Liver (tissue), 9 donors: ENCODE data around the gene FKBP5. TPM values are rescaled to one million over a fixed set of nuclear protein-coding genes. Genes with fewer than 3 reads are reported as not detected.

Experiments used
- DNase-seq: peaks from one replicate; pipeline ENCODE4 v3.0.0-alpha.2; 2017; ENCODE audit warnings: low spot score
- H3K27ac ChIP-seq, 2 donors: one replicate each; pipeline ENCODE4 v1.7.0; 2013; ENCODE audit warnings: inconsistent platforms in 2 of 2, low read length in 2 of 2, control low read depth in 1 of 2, low read depth in 1 of 2, mild to moderate bottlenecking in 1 of 2
- H3K27me3 ChIP-seq, 4 donors: one replicate each; pipeline versions ENCODE4 v1.6.1 to v1.7.0; 2013; ENCODE audit warnings: low read length in 3 of 4, inconsistent platforms in 1 of 4, mild to moderate bottlenecking in 1 of 4, moderate library complexity in 1 of 4; ENCODE audit not compliant: control insufficient read depth in 4 of 4, insufficient read depth in 4 of 4
- H3K36me3 ChIP-seq, 4 donors: one replicate each; pipeline versions ENCODE4 v1.6.1 to v1.7.0; 2013; ENCODE audit warnings: low read length in 3 of 4, mild to moderate bottlenecking in 3 of 4, low read depth in 1 of 4, moderate library complexity in 1 of 4; ENCODE audit not compliant: control insufficient read depth in 4 of 4, insufficient read depth in 3 of 4
- H3K4me1 ChIP-seq, 4 donors: one replicate each; pipeline versions ENCODE4 v1.6.1 to v1.7.0; 2013; ENCODE audit warnings: low read length in 3 of 4, mild to moderate bottlenecking in 3 of 4, moderate library complexity in 1 of 4; ENCODE audit not compliant: control insufficient read depth in 4 of 4, insufficient read depth in 4 of 4
- H3K4me3 ChIP-seq, 3 donors: one replicate each; pipeline versions ENCODE4 v1.6.1 to v1.7.0; 2013; ENCODE audit warnings: low read length in 3 of 3, control low read depth in 1 of 3, low read depth in 1 of 3, mild to moderate bottlenecking in 1 of 3
- H3K9ac ChIP-seq, 2 donors: one replicate each; pipeline ENCODE4 v1.7.0; 2013; ENCODE audit warnings: low read length in 2 of 2, mild to moderate bottlenecking in 2 of 2, moderate library complexity in 2 of 2, control low read depth in 1 of 2, low read depth in 1 of 2
- H3K9me3 ChIP-seq, 4 donors: one replicate each; pipeline versions ENCODE4 v1.6.1 to v1.7.0; 2013; ENCODE audit warnings: low read length in 3 of 4; ENCODE audit not compliant: control insufficient read depth in 4 of 4
- ATF3 ChIP-seq: IDR thresholded peaks from 2 replicates; pipeline ENCODE4 v1.6.1; 2016; ENCODE audit warnings: antibody characterized with exemption
- CTCF ChIP-seq: fragments of 150-350 bp; IDR thresholded peaks from 2 replicates; pipeline ENCODE4 v1.5.1; 2017; ENCODE audit warnings: improper control_type of control experiment, low read depth, low read length; ENCODE audit not compliant: missing input control
- EGR1 ChIP-seq, 2 donors: IDR thresholded peaks; 2 replicates each; pipeline ENCODE4 v1.6.1; 2016 to 2018; ENCODE audit warnings: antibody characterized with exemption in 2 of 2, low read depth in 2 of 2
- FOXA2 ChIP-seq: IDR thresholded peaks from 2 replicates; pipeline ENCODE4 v1.6.1; 2016; ENCODE audit warnings: antibody characterized with exemption
- GABPA ChIP-seq, 2 donors: IDR thresholded peaks in 1 of 2; conservative IDR thresholded peaks in 1 of 2; 2 replicates each; pipeline ENCODE4 v1.6.1; 2016; ENCODE audit warnings: antibody characterized with exemption in 2 of 2, mild to moderate bottlenecking in 1 of 2, moderate library complexity in 1 of 2
- HNF4A ChIP-seq, 2 donors: conservative IDR thresholded peaks; 2 replicates each; pipeline ENCODE4 v1.6.1; 2016; ENCODE audit warnings: antibody characterized with exemption in 2 of 2, mild to moderate bottlenecking in 2 of 2
- JUND ChIP-seq, 2 donors: IDR thresholded peaks; 2 replicates each; pipeline ENCODE4 v1.6.1; 2016; ENCODE audit warnings: antibody characterized with exemption in 2 of 2
- MAX ChIP-seq: IDR thresholded peaks from 2 replicates; pipeline ENCODE4 v1.6.1; 2016; ENCODE audit warnings: antibody characterized with exemption
- NR2F2 ChIP-seq: IDR thresholded peaks from 2 replicates; pipeline ENCODE4 v1.6.1; 2016; ENCODE audit warnings: antibody characterized with exemption
- RAD21 ChIP-seq, 2 donors: IDR thresholded peaks; 2 replicates each; pipeline ENCODE4 v1.6.1; 2016; ENCODE audit warnings: antibody characterized with exemption in 2 of 2, mild to moderate bottlenecking in 2 of 2
- RXRA ChIP-seq, 2 donors: IDR thresholded peaks; 2 replicates each; pipeline ENCODE4 v1.6.1; 2017 to 2018; ENCODE audit warnings: antibody characterized with exemption in 2 of 2, mild to moderate bottlenecking in 1 of 2
- SP1 ChIP-seq: IDR thresholded peaks from 2 replicates; pipeline ENCODE4 v1.6.1; 2018; ENCODE audit warnings: antibody characterized with exemption, mild to moderate bottlenecking
- TAF1 ChIP-seq: conservative IDR thresholded peaks from 2 replicates; pipeline ENCODE4 v1.6.1; 2016; ENCODE audit warnings: antibody characterized with exemption, mild to moderate bottlenecking
- YY1 ChIP-seq: IDR thresholded peaks from 2 replicates; pipeline ENCODE4 v1.6.1; 2016; ENCODE audit warnings: antibody characterized with exemption, mild to moderate bottlenecking
- ZBTB33 ChIP-seq: IDR thresholded peaks from 2 replicates; pipeline ENCODE4 v1.6.1; 2016; ENCODE audit warnings: antibody characterized with exemption
- WGBS: extraction: QIAGEN DNeasy Blood & Tissue Kit; methylation state at CpG from one replicate; pipeline ENCODE4 v1.1.7; 2013; 5-methylcytosine and 5-hydroxymethylcytosine counted together
- polyA plus RNA-seq, 2 donors: library from polyadenylated mRNA; stranded (reverse) in 1 of 2; unstranded in 1 of 2; fragments of 200-250 nt in 1 of 2; fragments of >200 nt in 1 of 2; fragmentation: Nextera tagmentation in 1 of 2; extraction: Ambion mirVana in 1 of 2; gene quantifications; one replicate each; pipeline versions ENCODE4 v1.2.1 to v1.2.3, GENCODE V29; 2013 to 2015
- total RNA-seq, 2 donors: library from RNA; depleted of rRNA; stranded (reverse); fragments of >200 nt; gene quantifications; one replicate each; pipeline ENCODE4 v1.2.3, GENCODE V29; 2014
- donor health status: healthy.
- donor health status: healthy.
- donor health status: healthy.
- donor health status: healthy.
- donor health status: healthy.

Gene FKBP5
- total and polyA plus RNA-seq, 4 donors, result 10.3 to 132 (median 63.7) TPM

- Histone ChIP-seq H3K27me3 (no peaks in the 10 kb centered on the region), H3K36me3 (peaks cover 14 to 66% (median 49%) of the 10 kb centered on the region in 4 donors), H3K4me1 (peaks cover 0 to 3% (median 0%) of the 10 kb centered on the region in 4 donors), H3K9ac (no peak overlapping the region), H3K4me3 (no peak overlapping the region), H3K9me3 (no peaks in the 10 kb centered on the region), H3K27ac (no peak overlapping the region)
- 97% methylated on average over 3 of the region's 3 CpGs for WGBS
- no peak for DNase-seq
- TF ChIP-seq RXRA (IDR thresholded peaks at IDR 0.05), result no peak
- no peak for TF ChIP-seq HNF4A (conservative IDR thresholded peaks at IDR 0.05)
- no peak for TF ChIP-seq EGR1 (IDR thresholded peaks at IDR 0.05; ENCODE audit: low read depth in 2 of 2)
- no peak for TF ChIP-seq YY1
- TF ChIP-seq TAF1, result no peak
- TF ChIP-seq NR2F2, result no peak
- TF ChIP-seq CTCF, result no peak
- TF ChIP-seq ATF3, result no peak
- TF ChIP-seq ZBTB33, result no peak
- TF ChIP-seq RAD21 (IDR thresholded peaks at IDR 0.05), result no peak
These were observed 50.0 kb downstream of the FKBP5 start for GRCh38 chr6:35638679-35639078.

- 97% methylated on average over 1 of the region's 1 CpG for WGBS
- Histone ChIP-seq H3K27me3 (no peaks in the 10 kb centered on the region), H3K9ac (no peak overlapping the region), H3K9me3 (no peaks in the 10 kb centered on the region), H3K4me3 (no peak overlapping the region), H3K27ac (no peak overlapping the region), H3K36me3 (peaks cover 16 to 61% (median 51%) of the 10 kb centered on the region in 4 donors), H3K4me1 (peaks cover 0 to 3% (median 0%) of the 10 kb centered on the region in 4 donors)
- TF ChIP-seq CTCF (no peak), SP1 (no peak), RXRA (IDR thresholded peaks at IDR 0.05) (no peak), JUND (IDR thresholded peaks at IDR 0.05) (no peak), GABPA (IDR thresholded peaks at IDR 0.05 in 1 of 2, conservative IDR thresholded peaks at IDR 0.05 in 1 of 2) (no peak), FOXA2 (no peak), TAF1 (no peak), MAX (no peak), HNF4A (conservative IDR thresholded peaks at IDR 0.05) (no peak), RAD21 (IDR thresholded peaks at IDR 0.05) (no peak)
- DNase-seq, result no peak
These were observed 50.8 kb downstream of the FKBP5 start for GRCh38 chr6:35637911-35638310.
